ENCODE data around the gene CGB5. TPM values are rescaled to one million over a fixed set of nuclear protein-coding genes. Genes with fewer than 3 reads are reported as not detected.

Gene CGB5
- polyA plus RNA-seq, 1 donor from 2014 or later, result not detected

GRCh38 chr19:49011194-49011593, 32.5 kb upstream of the CGB5 start:
- Histone ChIP-seq H3K27me3 (ENCODE audit: insufficient read depth, low read depth, low read length) (no peaks in the 10 kb centered on the region), H2AFZ (ENCODE audit: low read depth, low read length) (no peak overlapping the region), H3K9me3 (ENCODE audit: low read length) (no peaks in the 10 kb centered on the region)

DNA sequence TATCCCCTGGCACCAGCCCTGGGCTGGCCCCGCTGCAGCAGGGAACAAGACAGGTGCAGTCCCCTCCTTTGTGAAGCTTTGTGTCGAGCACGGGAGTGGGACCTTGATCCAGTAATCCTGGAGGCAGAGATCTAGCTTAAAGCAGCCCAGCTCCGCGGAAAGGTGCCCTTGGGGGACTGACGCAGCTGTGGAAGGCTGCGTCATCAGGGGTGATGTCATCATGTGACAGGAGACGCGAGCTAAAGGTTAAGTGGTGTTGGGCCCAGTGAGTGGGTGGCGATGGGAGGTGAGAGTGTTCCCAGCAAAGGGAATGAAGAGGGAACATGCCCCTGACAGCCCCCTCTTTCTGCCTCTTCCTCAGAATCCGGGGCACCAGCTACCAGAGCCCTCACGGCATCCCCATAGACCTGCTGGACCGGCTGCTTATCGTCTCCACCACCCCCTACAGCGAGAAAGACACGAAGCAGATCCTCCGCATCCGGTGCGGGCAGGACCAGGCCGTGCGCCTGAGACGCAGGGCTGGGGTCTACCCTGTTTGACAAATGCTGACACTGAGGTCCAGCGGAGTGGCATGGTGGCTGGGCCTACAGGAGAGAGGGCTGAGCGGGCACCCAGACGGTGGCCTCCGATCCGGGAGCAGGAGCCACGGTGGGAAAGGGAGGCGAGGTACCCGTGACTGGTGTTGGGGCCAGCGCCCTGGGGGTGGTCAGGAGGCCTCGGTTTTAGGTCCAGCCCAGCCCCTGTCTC, 29.4 kb upstream of the CGB5 start:
- H3K36me3 ChIP-seq (ENCODE audit: insufficient read depth, low read length), result no peaks in the 10 kb centered on the region
- H3K9me2 ChIP-seq (ENCODE audit: insufficient read depth, low read length), result no peaks in the 10 kb centered on the region
- no peak overlapping the region for H3K9ac ChIP-seq (ENCODE audit: low read length)
- no peak overlapping the region for H2AFZ ChIP-seq (ENCODE audit: low read depth, low read length)
- peaks cover 13% of the 10 kb centered on the region for H3K27me3 ChIP-seq (ENCODE audit: insufficient read depth, low read depth, low read length)
- H3F3A ChIP-seq (ENCODE audit: insufficient read depth, low read length, poor library complexity, severe bottlenecking), result no peaks in the 10 kb centered on the region
- H4K20me1 ChIP-seq (ENCODE audit: insufficient read depth), result no peaks in the 10 kb centered on the region
- H3K9me3 ChIP-seq (ENCODE audit: low read length), result no peaks in the 10 kb centered on the region
- H3K4me2 ChIP-seq (ENCODE audit: low read length), result no peak overlapping the region
- no peak overlapping the region for H3K4me3 ChIP-seq (ENCODE audit: low read length)
- H3K79me2 ChIP-seq (replicated peaks; ENCODE audit: insufficient read depth, low read length), result no peaks in the 10 kb centered on the region
- no peak overlapping the region for H3K27ac ChIP-seq (ENCODE audit: low read length)
- TF ChIP-seq RAD21 (conservative IDR thresholded peaks at IDR 0.05) (no peak), POLR2AphosphoS5 (IDR thresholded peaks at IDR 0.05) (no peak), REST (IDR thresholded peaks at IDR 0.05; ENCODE audit: borderline replicate concordance) (no peak), MXI1 (conservative IDR thresholded peaks at IDR 0.05; ENCODE audit: poor library complexity, severe bottlenecking) (no peak), TAF1 (IDR thresholded peaks at IDR 0.05; ENCODE audit: low read depth) (no peak), EZH2 (IDR thresholded peaks at IDR 0.05; ENCODE audit: borderline replicate concordance, insufficient read depth, low read length, poor library complexity, severe bottlenecking) (no peak)
- TF ChIP-seq, protein P1, sequence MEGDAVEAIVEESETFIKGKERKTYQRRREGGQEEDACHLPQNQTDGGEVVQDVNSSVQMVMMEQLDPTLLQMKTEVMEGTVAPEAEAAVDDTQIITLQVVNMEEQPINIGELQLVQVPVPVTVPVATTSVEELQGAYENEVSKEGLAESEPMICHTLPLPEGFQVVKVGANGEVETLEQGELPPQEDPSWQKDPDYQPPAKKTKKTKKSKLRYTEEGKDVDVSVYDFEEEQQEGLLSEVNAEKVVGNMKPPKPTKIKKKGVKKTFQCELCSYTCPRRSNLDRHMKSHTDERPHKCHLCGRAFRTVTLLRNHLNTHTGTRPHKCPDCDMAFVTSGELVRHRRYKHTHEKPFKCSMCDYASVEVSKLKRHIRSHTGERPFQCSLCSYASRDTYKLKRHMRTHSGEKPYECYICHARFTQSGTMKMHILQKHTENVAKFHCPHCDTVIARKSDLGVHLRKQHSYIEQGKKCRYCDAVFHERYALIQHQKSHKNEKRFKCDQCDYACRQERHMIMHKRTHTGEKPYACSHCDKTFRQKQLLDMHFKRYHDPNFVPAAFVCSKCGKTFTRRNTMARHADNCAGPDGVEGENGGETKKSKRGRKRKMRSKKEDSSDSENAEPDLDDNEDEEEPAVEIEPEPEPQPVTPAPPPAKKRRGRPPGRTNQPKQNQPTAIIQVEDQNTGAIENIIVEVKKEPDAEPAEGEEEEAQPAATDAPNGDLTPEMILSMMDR (IDR thresholded peaks at IDR 0.05; ENCODE audit: poor library complexity, severe bottlenecking), result no peak

More at GRCh38 chr19:49011194-49011593, 32.5 kb upstream of the CGB5 start:
- H4K20me1 ChIP-seq (ENCODE audit: insufficient read depth), result no peaks in the 10 kb centered on the region
- H3K9ac ChIP-seq (ENCODE audit: low read length), result no peak overlapping the region
- no peaks in the 10 kb centered on the region for H3K9me2 ChIP-seq (ENCODE audit: insufficient read depth, low read length)
- no peaks in the 10 kb centered on the region for H3K36me3 ChIP-seq (ENCODE audit: insufficient read depth, low read length)
- H3K79me2 ChIP-seq (replicated peaks; ENCODE audit: insufficient read depth, low read length), result no peaks in the 10 kb centered on the region
- no peak overlapping the region for H3K27ac ChIP-seq (ENCODE audit: low read length)
- H3K4me2 ChIP-seq (ENCODE audit: low read length), result no peak overlapping the region
- H3F3A ChIP-seq (ENCODE audit: insufficient read depth, low read length, poor library complexity, severe bottlenecking), result no peaks in the 10 kb centered on the region
- no peak for TF ChIP-seq RAD21 (conservative IDR thresholded peaks at IDR 0.05)
- TF ChIP-seq EP300 (conservative IDR thresholded peaks at IDR 0.05; ENCODE audit: poor library complexity, severe bottlenecking), result no peak
- TF ChIP-seq TAF1 (IDR thresholded peaks at IDR 0.05; ENCODE audit: low read depth), result no peak
- TF ChIP-seq POLR2AphosphoS5 (IDR thresholded peaks at IDR 0.05), result no peak
- TF ChIP-seq, protein P1 (IDR thresholded peaks at IDR 0.05; ENCODE audit: poor library complexity, severe bottlenecking), result no peak
- TF ChIP-seq SMC3 (conservative IDR thresholded peaks at IDR 0.05; ENCODE audit: poor library complexity), result no peak
- TF ChIP-seq MXI1 (conservative IDR thresholded peaks at IDR 0.05; ENCODE audit: poor library complexity, severe bottlenecking), result no peak
- TF ChIP-seq EZH2 (IDR thresholded peaks at IDR 0.05; ENCODE audit: borderline replicate concordance, insufficient read depth, low read length, poor library complexity, severe bottlenecking), result no peak
- TF ChIP-seq REST (IDR thresholded peaks at IDR 0.05; ENCODE audit: borderline replicate concordance), result no peak
- no peak overlapping the region for H3K4me3 ChIP-seq (ENCODE audit: low read length)

All from neural cell (in vitro differentiated cells).